ENCODE data around the gene VPS13D. TPM values are rescaled to one million over a fixed set of nuclear protein-coding genes. Genes with fewer than 3 reads are reported as not detected.
"Not testable (repeated sequence)": the region's sequence is repeated elsewhere in the genome, so short reads cannot be mapped to it uniquely, and the experiment has no call there.

The VPS13D gene
- polyA plus RNA-seq, 3 donors from 2014 or later: 4.2 to 9.9 (median 6.6) TPM

DNA sequence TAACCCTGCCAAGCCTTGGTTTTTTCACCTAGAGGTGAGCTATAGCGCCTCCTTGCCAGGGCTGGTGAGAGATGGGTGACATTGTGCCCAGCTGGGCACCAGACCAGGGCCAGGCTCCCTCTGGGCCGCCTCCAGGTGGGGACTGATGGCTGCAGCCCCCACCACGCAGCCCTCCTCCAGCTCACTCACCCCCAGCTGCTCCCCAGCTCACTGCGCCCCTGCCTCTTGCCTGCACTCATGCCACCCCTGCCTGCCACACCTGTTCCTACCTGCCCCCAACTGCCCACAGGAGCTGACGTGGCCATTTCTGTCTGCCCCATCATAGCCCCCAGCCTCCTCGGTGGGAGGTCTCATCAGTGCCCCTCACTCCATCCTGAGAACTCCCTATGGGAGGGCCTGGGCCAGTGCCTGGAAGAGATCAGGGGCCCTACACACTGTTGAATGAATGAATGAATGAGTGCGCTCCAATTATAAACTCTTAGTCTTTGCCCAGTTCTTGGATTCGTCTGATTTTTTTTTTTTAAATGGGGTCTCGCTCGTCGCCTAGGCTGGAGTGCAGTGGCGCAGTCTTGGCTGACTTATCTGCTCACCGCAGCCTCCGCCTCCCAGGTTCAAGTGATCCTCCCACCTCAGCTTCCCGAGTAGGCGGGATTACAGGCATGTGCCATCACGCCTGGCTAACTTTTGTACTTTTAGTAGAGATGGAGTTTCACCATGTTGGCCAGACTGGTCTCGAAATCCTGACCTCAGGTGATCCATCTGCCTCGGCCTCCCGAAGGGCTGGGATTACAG is 26.4 kb upstream of the VPS13D start:
- Mint-ChIP-seq H3K27ac (peak overlapping the region; percentile 89 to 98 (median 92)), H3K4me1 (peaks cover 63 to 64% of the 10 kb centered on the region in 2 donors), H3K36me3 (peaks cover 9 to 22% (median 17%) of the 10 kb centered on the region in 3 donors), H3K27me3 (ENCODE audit: low read depth in 3 of 3) (peaks cover 2 to 19% (median 4%) of the 10 kb centered on the region in 3 donors), H3K9me3 (no peaks in the 10 kb centered on the region), H3K4me3 (peak overlapping the region in 3 of 5 donors; percentile 20 to 67 (median 66))
- no peak for DNase-seq

GRCh38 chr1:12204140-12204539 is 25.7 kb upstream of the VPS13D start:
- Mint-ChIP-seq H3K4me3 (peak overlapping the region in 4 of 5 donors; percentile 9 to 66 (median 42)), H3K36me3 (peaks cover 9 to 22% (median 17%) of the 10 kb centered on the region in 3 donors), H3K27me3 (ENCODE audit: low read depth in 3 of 3) (peaks cover 4 to 26% (median 4%) of the 10 kb centered on the region in 3 donors), H3K9me3 (no peaks in the 10 kb centered on the region), H3K27ac (peak overlapping the region; percentile 89 to 98 (median 92)), H3K4me1 (peaks cover 69 to 71% of the 10 kb centered on the region in 2 donors)
- DNase-seq: peak; percentile 28 to 35 (median 31)

DNA sequence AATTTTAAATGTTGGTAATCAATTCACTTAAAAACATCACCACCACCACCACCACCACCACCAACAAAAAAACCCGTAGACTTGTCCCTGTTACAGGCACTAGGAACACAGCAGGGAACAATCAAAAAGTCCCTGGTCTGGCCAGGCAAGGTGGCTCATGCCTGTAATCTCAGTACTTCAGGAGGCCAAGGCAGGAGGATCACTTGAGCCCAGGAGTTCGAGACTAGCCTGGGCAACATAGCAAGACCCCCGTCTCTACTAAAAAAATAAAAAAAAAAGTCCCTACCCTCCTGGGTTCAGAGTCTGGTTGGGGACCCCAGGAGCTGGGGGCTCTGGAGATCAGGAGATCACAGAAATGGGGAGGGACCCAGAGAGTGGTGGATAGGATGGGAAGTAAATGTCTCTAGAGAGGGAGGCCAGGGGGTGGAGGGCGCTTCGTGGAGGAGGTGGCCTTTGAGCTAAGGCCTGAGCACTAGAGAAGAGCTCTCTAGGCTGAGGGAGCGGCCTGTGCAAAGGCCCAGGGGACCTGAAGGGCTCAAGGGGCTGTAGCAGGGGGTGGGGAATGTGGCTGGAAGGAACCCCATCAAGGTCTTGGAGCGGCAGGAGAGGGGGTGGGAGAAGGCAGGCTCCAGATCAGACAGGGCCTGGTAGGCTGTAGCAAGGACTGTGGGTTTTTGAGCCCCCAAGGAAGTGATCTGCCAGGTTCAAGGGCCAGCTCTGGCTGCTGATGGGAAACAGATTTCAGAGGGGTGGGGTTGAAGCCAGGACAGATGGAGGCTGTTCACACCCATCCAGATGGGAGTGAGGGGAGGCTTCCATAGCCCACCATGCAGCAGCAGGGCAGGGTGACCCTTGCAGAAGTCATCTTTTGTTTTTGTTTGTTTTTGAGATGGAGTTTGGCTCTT is 24.8 kb upstream of the VPS13D start:
- Mint-ChIP-seq H3K4me3 (peak overlapping the region in 3 of 5 donors; percentile 41 to 66 (median 42)), H3K4me1 (peaks cover 75% of the 10 kb centered on the region in 2 donors), H3K27ac (peak overlapping the region; percentile 89 to 98 (median 92)), H3K36me3 (peaks cover 9 to 22% (median 17%) of the 10 kb centered on the region in 3 donors), H3K27me3 (ENCODE audit: low read depth in 3 of 3) (peaks cover 4 to 27% (median 4%) of the 10 kb centered on the region in 3 donors), H3K9me3 (no peaks in the 10 kb centered on the region)
- no peak for DNase-seq

DNA sequence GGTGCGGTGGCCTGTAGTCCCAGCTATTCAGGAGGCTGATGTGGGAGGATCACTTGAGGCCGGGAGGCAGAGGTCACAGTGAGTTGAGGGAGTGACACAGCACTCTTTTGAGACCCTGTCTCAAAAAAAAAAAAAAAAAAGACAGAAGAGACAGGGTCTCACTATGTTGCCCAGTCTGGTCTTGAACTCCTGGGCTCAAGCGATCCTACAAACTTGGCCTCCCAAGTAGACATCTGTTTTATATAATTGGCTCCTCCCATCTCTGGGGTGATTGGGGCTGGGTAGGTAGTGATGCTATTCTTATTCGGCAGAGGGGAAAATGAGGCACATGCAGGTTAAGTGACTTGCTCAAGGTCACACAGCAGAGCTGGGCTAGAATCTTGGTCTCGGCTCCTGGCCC is 23.6 kb upstream of the VPS13D start:
- no peak for DNase-seq
- H3K36me3 Mint-ChIP-seq: peaks cover 9 to 22% (median 17%) of the 10 kb centered on the region in 3 donors
- no peaks in the 10 kb centered on the region for H3K9me3 Mint-ChIP-seq
- H3K4me1 Mint-ChIP-seq: peaks cover 75 to 77% of the 10 kb centered on the region in 2 donors
- H3K4me3 Mint-ChIP-seq: peak overlapping the region in 1 of 5 donors; percentile 21
- H3K27me3 Mint-ChIP-seq (ENCODE audit: low read depth in 3 of 3): peaks cover 4 to 28% (median 4%) of the 10 kb centered on the region in 3 donors
- peak overlapping the region; percentile 5 to 95 (median 78) for H3K27ac Mint-ChIP-seq

DNA sequence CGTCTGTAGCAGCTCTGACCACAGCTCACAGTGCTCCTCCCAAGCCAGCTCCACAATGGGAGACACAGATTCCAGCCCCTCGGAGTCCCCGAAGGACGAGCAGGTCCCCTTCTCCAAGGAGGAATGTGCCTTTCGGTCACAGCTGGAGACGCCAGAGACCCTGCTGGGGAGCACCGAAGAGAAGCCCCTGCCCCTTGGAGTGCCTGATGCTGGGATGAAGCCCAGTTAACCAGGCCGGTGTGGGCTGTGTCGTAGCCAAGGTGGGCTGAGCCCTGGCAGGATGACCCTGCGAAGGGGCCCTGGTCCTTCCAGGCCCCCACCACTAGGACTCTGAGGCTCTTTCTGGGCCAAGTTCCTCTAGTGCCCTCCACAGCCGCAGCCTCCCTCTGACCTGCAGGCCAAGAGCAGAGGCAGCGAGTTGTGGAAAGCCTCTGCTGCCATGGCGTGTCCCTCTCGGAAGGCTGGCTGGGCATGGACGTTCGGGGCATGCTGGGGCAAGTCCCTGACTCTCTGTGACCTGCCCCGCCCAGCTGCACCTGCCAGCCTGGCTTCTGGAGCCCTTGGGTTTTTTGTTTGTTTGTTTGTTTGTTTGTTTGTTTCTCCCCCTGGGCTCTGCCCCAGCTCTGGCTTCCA is 22.9 kb upstream of the VPS13D start:
- H3K4me3 Mint-ChIP-seq: no peak overlapping the region
- peaks cover 4 to 17% (median 13%) of the 10 kb centered on the region in 3 donors for H3K36me3 Mint-ChIP-seq
- H3K27me3 Mint-ChIP-seq (ENCODE audit: low read depth in 3 of 3): peaks cover 2 to 24% (median 4%) of the 10 kb centered on the region in 3 donors
- no peaks in the 10 kb centered on the region for H3K9me3 Mint-ChIP-seq
- peak overlapping the region in 4 of 6 donors; percentile 35 to 85 (median 54) for H3K27ac Mint-ChIP-seq
- no peak for DNase-seq
- H3K4me1 Mint-ChIP-seq: peaks cover 72 to 73% of the 10 kb centered on the region in 2 donors

DNA sequence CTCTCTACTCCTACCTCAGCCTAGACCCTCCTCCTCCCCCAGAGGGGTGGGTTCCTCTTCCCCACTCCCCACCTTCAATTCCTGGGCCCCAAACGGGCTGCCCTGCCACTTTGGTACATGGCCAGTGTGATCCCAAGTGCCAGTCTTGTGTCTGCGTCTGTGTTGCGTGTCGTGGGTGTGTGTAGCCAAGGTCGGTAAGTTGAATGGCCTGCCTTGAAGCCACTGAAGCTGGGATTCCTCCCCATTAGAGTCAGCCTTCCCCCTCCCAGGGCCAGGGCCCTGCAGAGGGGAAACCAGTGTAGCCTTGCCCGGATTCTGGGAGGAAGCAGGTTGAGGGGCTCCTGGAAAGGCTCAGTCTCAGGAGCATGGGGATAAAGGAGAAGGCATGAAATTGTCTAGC is 21.6 kb upstream of the VPS13D start:
- Mint-ChIP-seq H3K4me1 (peaks cover 58 to 65% of the 10 kb centered on the region in 2 donors), H3K27ac (peak overlapping the region; percentile 82 to 91 (median 88)), H3K27me3 (ENCODE audit: low read depth in 3 of 3) (peaks cover 2 to 20% (median 4%) of the 10 kb centered on the region in 3 donors), H3K36me3 (peaks cover 0 to 11% (median 7%) of the 10 kb centered on the region in 3 donors), H3K9me3 (no peaks in the 10 kb centered on the region), H3K4me3 (peak overlapping the region in 1 of 5 donors; percentile 66)
- DNase-seq: no peak

GRCh38 chr1:12208764-12209494 is 20.9 kb upstream of the VPS13D start:
- Mint-ChIP-seq H3K27me3 (ENCODE audit: low read depth in 3 of 3) (peaks cover 2 to 20% (median 8%) of the 10 kb centered on the region in 3 donors), H3K27ac (peak overlapping the region; percentile 82 to 91 (median 88)), H3K9me3 (no peaks in the 10 kb centered on the region), H3K4me1 (peaks cover 52 to 59% of the 10 kb centered on the region in 2 donors), H3K4me3 (peak overlapping the region in 4 of 5 donors; percentile 58 to 67 (median 64)), H3K36me3 (peaks cover 0 to 5% (median 4%) of the 10 kb centered on the region in 3 donors)
- peak; percentile 80 to 82 (median 81) for DNase-seq

GRCh38 chr1:12209495-12209832 is 20.4 kb upstream of the VPS13D start:
- no peaks in the 10 kb centered on the region for H3K9me3 Mint-ChIP-seq
- peak overlapping the region; percentile 22 to 91 (median 84) for H3K27ac Mint-ChIP-seq
- no peak for DNase-seq
- peak overlapping the region in 1 of 5 donors; percentile 66 for H3K4me3 Mint-ChIP-seq
- H3K27me3 Mint-ChIP-seq (ENCODE audit: low read depth in 3 of 3): peaks cover 2 to 17% (median 8%) of the 10 kb centered on the region in 3 donors
- peaks cover 0 to 5% (median 4%) of the 10 kb centered on the region in 3 donors for H3K36me3 Mint-ChIP-seq
- H3K4me1 Mint-ChIP-seq: peaks cover 46 to 53% of the 10 kb centered on the region in 2 donors

- H3K4me3 Mint-ChIP-seq: no peak overlapping the region
- peaks cover 13 to 16% of the 10 kb centered on the region in 2 donors for H3K4me1 Mint-ChIP-seq
- H3K9me3 Mint-ChIP-seq: peaks cover 0 to 2% (median 0%) of the 10 kb centered on the region in 6 donors
- no peak for DNase-seq
- peaks cover 0 to 6% (median 0%) of the 10 kb centered on the region in 3 donors for H3K27me3 Mint-ChIP-seq (ENCODE audit: low read depth in 3 of 3)
- no peak overlapping the region for H3K27ac Mint-ChIP-seq
- H3K36me3 Mint-ChIP-seq: peaks cover 0 to 4% (median 0%) of the 10 kb centered on the region in 3 donors
Observed at GRCh38 chr1:12215118-12215961, 14.5 kb upstream of the VPS13D start.

GRCh38 chr1:12219800-12220199 is 10.0 kb upstream of the VPS13D start:
- H3K9me3 Mint-ChIP-seq: peaks cover 0 to 2% (median 0%) of the 10 kb centered on the region in 6 donors
- H3K36me3 Mint-ChIP-seq: peaks cover 0 to 8% (median 0%) of the 10 kb centered on the region in 3 donors
- no peak overlapping the region for H3K4me3 Mint-ChIP-seq
- no peak for DNase-seq
- H3K27me3 Mint-ChIP-seq (ENCODE audit: low read depth in 3 of 3): peaks cover 2 to 4% (median 3%) of the 10 kb centered on the region in 3 donors
- no peak overlapping the region for H3K27ac Mint-ChIP-seq
- H3K4me1 Mint-ChIP-seq: no peaks in the 10 kb centered on the region

- H3K27ac Mint-ChIP-seq: no peak overlapping the region
- H3K36me3 Mint-ChIP-seq: peaks cover 0 to 8% (median 0%) of the 10 kb centered on the region in 3 donors
- no peaks in the 10 kb centered on the region for H3K4me1 Mint-ChIP-seq
- H3K27me3 Mint-ChIP-seq (ENCODE audit: low read depth in 3 of 3): peaks cover 0 to 4% (median 3%) of the 10 kb centered on the region in 3 donors
- no peak for DNase-seq
- no peak overlapping the region for H3K4me3 Mint-ChIP-seq
- H3K9me3 Mint-ChIP-seq: no peaks in the 10 kb centered on the region
Observed at GRCh38 chr1:12220890-12221289, 8.9 kb upstream of the VPS13D start.

GRCh38 chr1:12222700-12223099 is 7.1 kb upstream of the VPS13D start:
- not testable (repeated sequence) for DNase-seq; H3K36me3 Mint-ChIP-seq; H3K4me3 Mint-ChIP-seq; H3K4me1 Mint-ChIP-seq; H3K9me3 Mint-ChIP-seq; H3K27me3 Mint-ChIP-seq (ENCODE audit: low read depth in 3 of 3); H3K27ac Mint-ChIP-seq
